Kidney epithelial cell (primary cell): ENCODE measurements around the gene FOSL2. TPM values are rescaled to one million over a fixed set of nuclear protein-coding genes. Genes with fewer than 3 reads are reported as not detected.

Source experiments
- DNase-seq: peaks from one replicate; pipeline ENCODE4 v3.0.0-alpha.2; 2010; ENCODE audit warnings: low read depth
- H3K27me3 ChIP-seq: 2 replicates; pipeline ENCODE4 v1.6.0; 2011; ENCODE audit warnings: low read length; ENCODE audit not compliant: control insufficient read depth, insufficient read depth
- H3K36me3 ChIP-seq: 2 replicates; pipeline ENCODE4 v1.5.1; 2011; ENCODE audit warnings: low read length; ENCODE audit not compliant: control insufficient read depth, insufficient read depth
- H3K4me3 ChIP-seq: 2 replicates; pipeline ENCODE4 v1.5.1; 2011; ENCODE audit warnings: low read depth, mild to moderate bottlenecking, control low read depth, low read length
- CTCF ChIP-seq: IDR thresholded peaks from 2 replicates; pipeline ENCODE4 v1.5.1; 2011; ENCODE audit warnings: mild to moderate bottlenecking, moderate library complexity, low read length, control low read depth, inconsistent platforms; ENCODE audit not compliant: insufficient read depth, poor library complexity, severe bottlenecking
- total RNA-seq: library from RNA; depleted of rRNA; stranded (reverse); fragments of >200 nt; gene quantifications from 2 replicates; pipeline ENCODE4 v1.2.3, GENCODE V29; 2015

Gene FOSL2
- total RNA-seq, 1 donor from 2014 or later: 85.5 TPM

GRCh38 chr2:28407976-28408690, 15.5 kb downstream of the FOSL2 start:
- Histone ChIP-seq H3K36me3 (peaks cover 17% of the 10 kb centered on the region), H3K27me3 (no peaks in the 10 kb centered on the region), H3K4me3 (no peak overlapping the region)
- DNase-seq: no peak
- no peak for TF ChIP-seq CTCF

DNA sequence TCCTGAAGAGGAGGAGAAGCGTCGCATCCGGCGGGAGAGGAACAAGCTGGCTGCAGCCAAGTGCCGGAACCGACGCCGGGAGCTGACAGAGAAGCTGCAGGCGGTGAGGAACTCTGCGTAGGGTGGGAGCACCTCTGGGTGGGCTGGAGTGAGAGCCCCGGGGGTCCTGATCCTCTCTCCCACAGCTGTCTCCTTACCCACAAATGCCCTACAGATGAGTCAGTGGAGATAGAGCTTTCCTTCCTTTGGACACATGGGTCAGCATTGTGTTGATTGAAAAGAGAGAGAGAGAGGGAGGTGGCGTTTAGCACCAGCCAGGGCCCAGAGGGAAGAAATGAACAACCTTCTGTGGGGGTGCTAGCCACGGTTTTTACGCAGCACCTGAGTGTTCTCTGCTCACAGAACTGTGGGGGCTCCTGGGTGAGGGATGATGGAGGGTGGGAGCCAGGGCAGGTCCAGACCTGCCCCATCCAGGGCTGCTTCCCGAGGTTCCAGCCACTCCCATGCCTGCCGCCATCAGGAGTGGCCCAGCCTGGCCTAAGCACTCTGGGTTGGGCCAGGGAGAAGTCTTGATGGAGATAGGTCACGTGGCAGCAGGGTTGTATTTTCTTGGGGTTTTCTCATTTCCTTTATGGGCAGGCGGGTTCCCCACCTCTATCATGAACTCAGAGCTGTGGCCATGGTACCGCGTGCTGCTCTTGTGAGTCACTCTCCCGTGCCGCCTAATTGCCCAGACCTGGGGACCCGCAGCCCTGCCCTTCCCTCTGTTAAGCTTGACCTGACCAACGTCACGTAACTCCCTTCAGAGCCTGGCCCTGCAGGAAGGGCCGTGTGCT, 16.3 kb downstream of the FOSL2 start:
- Histone ChIP-seq H3K27me3 (no peaks in the 10 kb centered on the region), H3K36me3 (peaks cover 22% of the 10 kb centered on the region), H3K4me3 (no peak overlapping the region)
- DNase-seq: peak; percentile 95
- no peak for TF ChIP-seq CTCF

DNA sequence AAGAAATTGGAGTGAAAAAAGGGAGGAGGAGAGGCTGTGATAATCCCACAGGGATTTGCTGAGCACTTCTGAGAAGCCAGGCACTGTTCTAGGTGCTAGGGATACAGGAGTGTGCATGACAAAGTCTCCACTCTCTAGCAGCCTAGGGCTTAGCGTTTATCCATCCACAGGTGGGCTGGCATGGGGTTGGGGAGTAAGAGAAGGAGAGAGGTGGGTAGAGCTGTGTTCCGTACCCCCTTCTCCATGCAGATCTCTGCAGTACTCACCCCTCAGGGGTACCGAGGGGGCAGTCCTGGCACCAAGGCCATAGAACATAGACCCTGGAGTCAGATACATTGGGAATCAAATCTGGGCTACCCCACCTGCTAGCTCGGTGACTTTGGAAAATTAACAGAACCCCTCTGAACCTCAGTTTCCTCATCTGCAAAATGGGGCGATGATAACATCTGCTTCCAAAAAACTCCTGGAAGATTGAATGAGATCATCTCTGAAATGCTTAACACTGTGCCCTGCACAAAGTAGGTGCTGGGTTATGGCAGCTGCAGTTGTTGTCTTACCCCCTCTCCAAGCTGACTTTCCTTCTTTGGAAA, 18.6 kb downstream of the FOSL2 start:
- H3K27me3 ChIP-seq: no peaks in the 10 kb centered on the region
- no peak overlapping the region for H3K4me3 ChIP-seq
- DNase-seq: no peak
- no peak for TF ChIP-seq CTCF
- H3K36me3 ChIP-seq: peaks cover 22% of the 10 kb centered on the region

GRCh38 chr2:28411956-28412609, 19.4 kb downstream of the FOSL2 start:
- peaks cover 20% of the 10 kb centered on the region for H3K36me3 ChIP-seq
- DNase-seq: no peak
- H3K27me3 ChIP-seq: no peaks in the 10 kb centered on the region
- no peak overlapping the region for H3K4me3 ChIP-seq
- no peak for TF ChIP-seq CTCF

- peaks cover 17% of the 10 kb centered on the region for H3K36me3 ChIP-seq
- no peak for TF ChIP-seq CTCF
- no peak overlapping the region for H3K4me3 ChIP-seq
- H3K27me3 ChIP-seq: no peaks in the 10 kb centered on the region
- no peak for DNase-seq
Measured at GRCh38 chr2:28412625-28413151, 20.0 kb downstream of the FOSL2 start.
